Trophoblast cell (in vitro differentiated cells and primary cell): ENCODE measurements around the gene PPM1J.

Experiments
- DNase-seq, 2 donors: peaks; one replicate each; pipeline ENCODE4 v3.0.0-alpha.2; 2016
- H2AFZ ChIP-seq: 2 replicates; pipeline ENCODE4 v1.6.1; 2013; ENCODE audit warnings: low read length, moderate library complexity, mild to moderate bottlenecking; ENCODE audit not compliant: insufficient read depth, poor library complexity
- H2AK5ac ChIP-seq: 2 replicates; pipeline ENCODE4 v1.6.1; 2013; ENCODE audit warnings: mild to moderate bottlenecking, low read length
- H2BK120ac ChIP-seq: 2 replicates; pipeline ENCODE4 v1.6.1; 2013; ENCODE audit warnings: low read length, mild to moderate bottlenecking, moderate library complexity; ENCODE audit not compliant: insufficient read depth, poor library complexity
- H2BK12ac ChIP-seq: 2 replicates; pipeline ENCODE4 v1.6.1; 2013; ENCODE audit warnings: mild to moderate bottlenecking, low read length, moderate library complexity
- H2BK5ac ChIP-seq: 2 replicates; pipeline ENCODE4 v1.6.1; 2013; ENCODE audit warnings: low read length, low read depth, moderate library complexity, mild to moderate bottlenecking; ENCODE audit not compliant: poor library complexity
- H3K14ac ChIP-seq: 2 replicates; pipeline ENCODE4 v1.6.1; 2013; ENCODE audit warnings: mild to moderate bottlenecking, low read length
- H3K18ac ChIP-seq: 2 replicates; pipeline ENCODE4 v1.6.1; 2013; ENCODE audit warnings: mild to moderate bottlenecking, low read length
- H3K23ac ChIP-seq: 2 replicates; pipeline ENCODE4 v1.6.1; 2013; ENCODE audit warnings: low read length
- H3K27ac ChIP-seq: 2 replicates; pipeline ENCODE4 v1.5.1; 2013; ENCODE audit warnings: low read depth, mild to moderate bottlenecking, inconsistent platforms, low read length, moderate library complexity
- H3K27me3 ChIP-seq: 2 replicates; pipeline ENCODE4 v1.6.1; 2013; ENCODE audit warnings: inconsistent platforms, mild to moderate bottlenecking, low read length, moderate library complexity; ENCODE audit not compliant: insufficient read depth
- H3K36me3 ChIP-seq, 2 experiments: 1 replicate in 1 of 2; 2 replicates in 1 of 2; pipeline ENCODE4 v1.6.1; 2013; ENCODE audit warnings: low read length in 2 of 2, mild to moderate bottlenecking in 2 of 2, moderate library complexity in 1 of 2; ENCODE audit not compliant: insufficient read depth in 2 of 2, control insufficient read depth in 1 of 2
- H3K4ac ChIP-seq: 2 replicates; pipeline ENCODE4 v1.6.1; 2013; ENCODE audit warnings: low read depth, mild to moderate bottlenecking, low read length, moderate library complexity
- H3K4me1 ChIP-seq, 2 experiments: 1 replicate in 1 of 2; 2 replicates in 1 of 2; pipeline ENCODE4 v1.6.1; 2013; ENCODE audit warnings: low read length in 2 of 2, mild to moderate bottlenecking in 2 of 2, moderate library complexity in 1 of 2; ENCODE audit not compliant: insufficient read depth in 2 of 2, control insufficient read depth in 1 of 2
- H3K4me2 ChIP-seq: 2 replicates; pipeline ENCODE4 v1.6.1; 2013; ENCODE audit warnings: inconsistent platforms, mild to moderate bottlenecking, low read length, moderate library complexity
- H3K4me3 ChIP-seq: 2 replicates; pipeline ENCODE4 v1.5.1; 2013; ENCODE audit warnings: mild to moderate bottlenecking, low read depth, low read length, inconsistent platforms
- H3K79me1 ChIP-seq: one replicate; pipeline ENCODE4 v1.6.1; 2013; ENCODE audit warnings: low read length
- H3K79me2 ChIP-seq: 2 replicates; pipeline ENCODE4 v1.6.1; 2013; ENCODE audit warnings: low read length, mild to moderate bottlenecking; ENCODE audit not compliant: control insufficient read depth, insufficient read depth, poor library complexity
- H3K9ac ChIP-seq: 2 replicates; pipeline ENCODE4 v1.6.1; 2013; ENCODE audit warnings: mild to moderate bottlenecking, low read length
- H3K9me3 ChIP-seq: 2 replicates; pipeline ENCODE4 v1.6.1; 2013; ENCODE audit warnings: low read depth, mild to moderate bottlenecking, control low read depth, inconsistent platforms, low read length; ENCODE audit not compliant: insufficient read depth
- H4K12ac ChIP-seq: 2 replicates; pipeline ENCODE4 v1.6.1; 2013; ENCODE audit warnings: low read depth, mild to moderate bottlenecking, low read length, moderate library complexity
- H4K8ac ChIP-seq: 2 replicates; pipeline ENCODE4 v1.6.1; 2013; ENCODE audit warnings: low read depth, mild to moderate bottlenecking, low read length, moderate library complexity
- H4K91ac ChIP-seq: one replicate; pipeline ENCODE4 v1.6.1; 2013; ENCODE audit warnings: low read depth, mild to moderate bottlenecking, low read length, moderate library complexity
- WGBS: extraction: QIAGEN DNeasy Blood & Tissue Kit; methylation state at CpG from one replicate; pipeline ENCODE4 v1.1.7; 2013; ENCODE audit warnings: missing lambda C conversion rate; ENCODE audit not compliant: insufficient read length, insufficient coverage; ENCODE audit errors: extremely low coverage; 5-methylcytosine and 5-hydroxymethylcytosine counted together

Gene PPM1J

DNA sequence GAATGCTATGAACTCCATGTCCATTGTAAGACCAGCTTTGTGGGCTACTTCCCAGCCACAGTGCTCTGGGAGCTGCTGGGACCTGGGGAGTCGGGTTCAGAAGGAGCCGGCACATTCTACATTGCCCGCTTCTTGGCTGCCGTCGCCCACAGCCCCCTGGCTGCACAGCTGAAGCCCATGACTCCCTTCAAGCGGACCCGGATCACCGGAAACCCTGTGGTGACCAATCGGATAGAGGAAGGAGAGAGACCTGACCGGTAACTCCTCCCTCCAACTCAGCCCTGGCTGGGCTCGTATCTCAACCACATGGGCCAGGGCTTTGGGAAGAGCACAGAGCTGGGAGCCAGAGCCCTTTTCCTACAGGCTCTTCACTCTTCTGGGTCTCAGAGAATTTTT is 25.3 kb downstream of the PPM1J start:
- H3K27ac ChIP-seq: no peak overlapping the region
- no peak overlapping the region for H3K18ac ChIP-seq
- peaks cover 2% of the 10 kb centered on the region for H3K79me1 ChIP-seq
- no peak overlapping the region for H3K23ac ChIP-seq
- no peak overlapping the region for H2AK5ac ChIP-seq
- H3K27me3 ChIP-seq: no peaks in the 10 kb centered on the region
- no peak overlapping the region for H2AFZ ChIP-seq
- no peak overlapping the region for H3K4ac ChIP-seq
- H3K36me3 ChIP-seq: peaks cover 32 to 36% of the 10 kb centered on the region in 2 experiments
- WGBS: no CpG with 5 or more reads among the region's 11 CpGs
- no peak overlapping the region for H3K9ac ChIP-seq
- no peak overlapping the region for H2BK12ac ChIP-seq
- H3K4me2 ChIP-seq: no peak overlapping the region
- no peak for DNase-seq
- no peak overlapping the region for H2BK120ac ChIP-seq
- H3K4me3 ChIP-seq: no peak overlapping the region
- no peaks in the 10 kb centered on the region for H3K9me3 ChIP-seq
- H3K4me1 ChIP-seq: peaks cover 7% of the 10 kb centered on the region in 2 experiments
- no peak overlapping the region for H4K91ac ChIP-seq
- H3K79me2 ChIP-seq: no peaks in the 10 kb centered on the region
- no peak overlapping the region for H2BK5ac ChIP-seq
- H3K14ac ChIP-seq: no peak overlapping the region
- no peak overlapping the region for H4K12ac ChIP-seq
- H4K8ac ChIP-seq: no peak overlapping the region

DNA sequence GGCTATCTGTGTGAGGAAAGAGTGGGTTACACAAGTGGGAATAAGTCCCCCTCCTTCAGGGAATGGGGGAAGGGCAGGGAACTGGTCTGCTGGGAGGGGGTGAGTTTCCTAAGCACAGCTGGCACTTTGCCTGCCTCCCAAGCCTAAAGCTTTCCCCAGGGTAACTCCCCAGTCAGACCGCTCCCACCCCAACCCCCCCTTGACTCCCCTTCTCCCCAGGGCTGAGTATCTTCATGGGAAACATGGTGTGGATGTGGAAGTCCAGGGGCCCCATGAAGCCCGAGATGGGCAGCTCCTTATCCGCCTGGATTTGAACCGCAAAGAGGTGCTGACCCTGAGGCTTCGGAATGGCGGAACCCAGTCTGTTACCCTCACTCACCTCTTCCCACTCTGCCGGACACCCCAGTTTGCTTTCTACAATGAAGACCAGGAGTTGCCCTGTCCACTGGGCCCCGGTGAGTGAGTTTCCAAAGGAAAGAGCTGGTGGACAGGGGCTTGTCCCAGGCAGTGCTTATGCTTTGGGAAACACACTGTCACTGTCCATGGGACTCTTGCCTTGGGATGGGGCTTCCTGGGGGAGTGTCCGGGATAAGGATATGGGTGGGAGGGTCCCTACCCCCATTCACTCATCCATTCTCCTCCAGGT is 25.8 kb downstream of the PPM1J start:
- H2BK12ac ChIP-seq: no peak overlapping the region
- no peak overlapping the region for H2BK120ac ChIP-seq
- peaks cover 7% of the 10 kb centered on the region in 2 experiments for H3K4me1 ChIP-seq
- no peak overlapping the region for H3K18ac ChIP-seq
- H2AFZ ChIP-seq: no peak overlapping the region
- H3K9me3 ChIP-seq: no peaks in the 10 kb centered on the region
- no peak overlapping the region for H4K12ac ChIP-seq
- H3K23ac ChIP-seq: no peak overlapping the region
- H3K79me2 ChIP-seq: no peaks in the 10 kb centered on the region
- WGBS: no CpG with 5 or more reads among the region's 9 CpGs
- H4K8ac ChIP-seq: no peak overlapping the region
- peaks cover 27 to 31% of the 10 kb centered on the region in 2 experiments for H3K36me3 ChIP-seq
- H3K9ac ChIP-seq: no peak overlapping the region
- H3K79me1 ChIP-seq: peaks cover 2% of the 10 kb centered on the region
- no peaks in the 10 kb centered on the region for H3K27me3 ChIP-seq
- H3K14ac ChIP-seq: no peak overlapping the region
- no peak for DNase-seq
- H3K4ac ChIP-seq: no peak overlapping the region
- H3K27ac ChIP-seq: no peak overlapping the region
- H4K91ac ChIP-seq: no peak overlapping the region
- no peak overlapping the region for H3K4me2 ChIP-seq
- no peak overlapping the region for H2AK5ac ChIP-seq
- no peak overlapping the region for H2BK5ac ChIP-seq
- H3K4me3 ChIP-seq: no peak overlapping the region

DNA sequence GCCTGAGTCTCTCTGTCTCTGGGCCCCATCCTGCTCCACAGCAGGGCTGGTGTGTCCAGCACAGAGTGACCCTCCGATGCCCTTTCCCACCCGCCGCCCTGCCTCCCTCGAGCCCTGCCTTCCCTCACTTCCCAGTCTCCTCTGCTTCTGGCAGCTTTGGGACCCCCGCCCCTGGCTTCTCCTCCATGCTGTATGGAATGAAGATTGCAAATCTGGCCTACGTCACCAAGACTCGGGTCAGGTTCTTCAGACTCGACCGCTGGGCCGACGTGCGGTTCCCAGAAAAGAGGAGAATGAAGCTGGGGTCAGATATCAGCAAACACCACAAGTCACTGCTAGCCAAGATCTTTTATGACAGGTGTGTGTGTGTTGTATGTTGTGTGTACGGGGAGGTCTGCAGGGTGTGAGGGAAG is 26.3 kb downstream of the PPM1J start:
- no peak for DNase-seq
- Histone ChIP-seq H3K23ac (no peak overlapping the region), H3K79me1 (peaks cover 2% of the 10 kb centered on the region), H4K91ac (no peak overlapping the region), H3K36me3 (peaks cover 22 to 26% of the 10 kb centered on the region in 2 experiments), H3K4me3 (no peak overlapping the region), H3K27ac (no peak overlapping the region), H3K79me2 (no peaks in the 10 kb centered on the region), H3K9me3 (no peaks in the 10 kb centered on the region), H3K14ac (no peak overlapping the region), H2BK12ac (no peak overlapping the region), H2BK5ac (no peak overlapping the region), H3K4me2 (no peak overlapping the region), H3K9ac (no peak overlapping the region), H3K18ac (no peak overlapping the region), H2AFZ (no peak overlapping the region), H2BK120ac (no peak overlapping the region), H4K12ac (no peak overlapping the region), H4K8ac (no peak overlapping the region), H3K4me1 (peaks cover 7% of the 10 kb centered on the region in 2 experiments), H3K4ac (no peak overlapping the region), H2AK5ac (no peak overlapping the region), H3K27me3 (no peaks in the 10 kb centered on the region)
- WGBS: no CpG with 5 or more reads among the region's 13 CpGs

DNA sequence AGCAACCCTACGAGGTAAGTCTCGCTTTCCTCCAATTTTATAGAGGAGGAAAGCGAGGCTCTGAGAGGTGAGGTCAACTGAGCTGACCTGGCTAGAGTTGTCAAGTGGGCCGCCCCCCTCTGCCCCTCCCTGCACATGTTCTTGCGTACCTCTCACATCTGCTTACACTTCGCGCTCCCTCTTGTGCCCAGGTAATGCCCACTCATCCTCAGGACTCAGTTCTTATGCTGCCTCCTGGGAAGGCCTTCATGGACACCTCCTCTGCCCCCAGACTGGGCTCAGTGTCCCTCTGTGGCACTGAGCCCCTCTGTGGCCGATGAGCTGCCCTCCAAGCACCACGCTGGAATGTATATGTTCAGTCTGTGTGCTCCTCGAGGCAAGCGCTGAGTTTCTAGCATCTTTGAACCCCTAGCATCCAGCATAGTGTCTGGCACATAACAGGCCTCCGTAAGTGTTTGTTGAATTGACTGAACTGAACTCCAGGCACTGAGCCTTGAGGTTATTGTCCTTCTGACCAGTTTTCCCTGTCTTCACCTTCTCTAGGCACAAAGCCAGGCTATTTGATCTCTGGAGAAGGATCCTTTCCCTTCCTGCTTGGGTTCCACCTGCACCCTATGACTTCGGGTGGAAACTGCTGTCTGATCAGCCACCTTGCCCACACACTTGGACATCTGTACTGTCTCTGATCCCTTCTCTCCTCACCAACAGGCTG is 27.2 kb downstream of the PPM1J start:
- DNase-seq: no peak
- Histone ChIP-seq H2BK120ac (peak overlapping the region; percentile 44), H3K23ac (no peak overlapping the region), H3K9me3 (no peaks in the 10 kb centered on the region), H4K12ac (no peak overlapping the region), H2AFZ (peak overlapping the region; percentile 6), H3K27me3 (no peaks in the 10 kb centered on the region), H3K36me3 (peaks cover 20 to 22% of the 10 kb centered on the region in 2 experiments), H2BK12ac (peak overlapping the region; percentile 33), H3K14ac (peak overlapping the region; percentile 33), H3K4ac (no peak overlapping the region), H4K8ac (peak overlapping the region; percentile 17), H3K79me1 (peaks cover 2% of the 10 kb centered on the region), H4K91ac (peak overlapping the region; percentile 47), H3K4me1 (peaks cover 7% of the 10 kb centered on the region in 2 experiments), H2BK5ac (peak overlapping the region; percentile 21), H3K9ac (no peak overlapping the region), H3K27ac (no peak overlapping the region), H2AK5ac (peak overlapping the region; percentile 24), H3K79me2 (no peaks in the 10 kb centered on the region), H3K4me2 (no peak overlapping the region), H3K18ac (peak overlapping the region; percentile 22), H3K4me3 (no peak overlapping the region)
- no CpG with 5 or more reads among the region's 13 CpGs for WGBS
